GM12878 (cell line): ENCODE measurements around the gene CLEC4E. TPM values are rescaled to one million over a fixed set of nuclear protein-coding genes. Genes with fewer than 3 reads are reported as not detected.
A peak's percentile ranks its signal among the peaks of the same experiment; 100 is the strongest.

Experiments used
- BMI1 ChIP-seq: fragments of 450-650 bp; IDR thresholded peaks from 2 replicates; pipeline ENCODE4 v1.6.1; 2016; ENCODE audit warnings: mild to moderate bottlenecking, moderate library complexity, borderline replicate concordance
- CBFB ChIP-seq: IDR thresholded peaks from 2 replicates; pipeline ENCODE4 v1.6.1; 2016; ENCODE audit warnings: antibody characterized with exemption, low read depth
- CBX3 ChIP-seq: fragments of 200-600 bp; sonication (generic); IDR thresholded peaks from 2 replicates; pipeline ENCODE4 v1.6.1; 2016; ENCODE audit warnings: low read depth, borderline replicate concordance
- CEBPB ChIP-seq, 2 experiments: fragments of 150-350 bp in 1 of 2; IDR thresholded peaks; 2 replicates each; pipeline ENCODE4 v1.6.1; 2012 to 2014; ENCODE audit warnings: low read depth in 2 of 2, low read length in 2 of 2, borderline replicate concordance in 1 of 2, inconsistent platforms in 1 of 2
- CHD4 ChIP-seq: fragments of 200-600 bp; sonication (generic); IDR thresholded peaks from 2 replicates; pipeline ENCODE4 v1.6.1; 2016; ENCODE audit warnings: mild to moderate bottlenecking
- CUX1 ChIP-seq: IDR thresholded peaks from 2 replicates; pipeline ENCODE4 v1.6.1; 2012; ENCODE audit warnings: improper control_type of control experiment, low read depth, low read length; ENCODE audit not compliant: insufficient replicate concordance
- E2F4 ChIP-seq: IDR thresholded peaks from 2 replicates; pipeline ENCODE4 v1.6.1; 2012; ENCODE audit warnings: low read depth, low read length, improper control_type of control experiment
- EED ChIP-seq: sonication (generic); IDR thresholded peaks from 2 replicates; pipeline ENCODE4 v1.6.1; 2016; ENCODE audit warnings: antibody characterized with exemption, low read depth
- FOXM1 ChIP-seq: IDR thresholded peaks from 2 replicates; pipeline ENCODE4 v1.6.1; 2012; ENCODE audit warnings: low read depth, mild to moderate bottlenecking, inconsistent platforms, low read length, moderate library complexity
- GABPA ChIP-seq: IDR thresholded peaks from 2 replicates; pipeline ENCODE4 v1.6.1; 2014; ENCODE audit warnings: antibody characterized with exemption, low read depth, mild to moderate bottlenecking, inconsistent platforms
- IKZF1 ChIP-seq: fragments of 450-650 bp; conservative IDR thresholded peaks from 2 replicates; pipeline ENCODE4 v1.6.1; 2017; ENCODE audit warnings: antibody characterized with exemption, mild to moderate bottlenecking
- IKZF2 ChIP-seq, 2 experiments: fragments of 450-650 bp; IDR thresholded peaks; 2 replicates each; pipeline ENCODE4 v1.6.1; 2017; ENCODE audit warnings: mild to moderate bottlenecking in 2 of 2, moderate library complexity in 2 of 2
- JUNB ChIP-seq: IDR thresholded peaks from 2 replicates; pipeline ENCODE4 v1.6.1; 2016; ENCODE audit warnings: antibody characterized with exemption, mild to moderate bottlenecking
- MEF2B ChIP-seq: fragments of 450-650 bp; IDR thresholded peaks from 2 replicates; pipeline ENCODE4 v1.6.1; 2018; ENCODE audit warnings: mild to moderate bottlenecking, moderate library complexity; ENCODE audit not compliant: partially characterized antibody, poor library complexity, severe bottlenecking
- MLLT1 ChIP-seq: fragments of 450-650 bp; IDR thresholded peaks from 2 replicates; pipeline ENCODE4 v1.6.1; 2016; ENCODE audit warnings: mild to moderate bottlenecking
- NR2C2 ChIP-seq: IDR thresholded peaks from 2 replicates; pipeline ENCODE4 v1.6.1; 2011; ENCODE audit warnings: borderline replicate concordance, low read depth; ENCODE audit not compliant: control insufficient read depth, insufficient read length
- NR2F1 ChIP-seq: fragments of 450-650 bp; conservative IDR thresholded peaks from 2 replicates; pipeline ENCODE4 v1.6.1; 2017; ENCODE audit warnings: mild to moderate bottlenecking
- RAD21 ChIP-seq: IDR thresholded peaks from 2 replicates; pipeline ENCODE4 v1.6.1; 2011; ENCODE audit warnings: mild to moderate bottlenecking, low read depth, low read length, moderate library complexity; ENCODE audit not compliant: insufficient read depth
- RCOR1 ChIP-seq: conservative IDR thresholded peaks from 2 replicates; pipeline ENCODE4 v1.6.1; 2012; ENCODE audit warnings: low read depth, low read length, improper control_type of control experiment
- SUZ12 ChIP-seq: fragments of 200-600 bp; sonication (generic); IDR thresholded peaks from one replicate; pipeline ENCODE4 v1.6.1; 2018; ENCODE audit warnings: antibody characterized with exemption, mild to moderate bottlenecking; ENCODE audit not compliant: unreplicated experiment
- WRNIP1 ChIP-seq: IDR thresholded peaks from 2 replicates; pipeline ENCODE4 v1.6.1; 2011; ENCODE audit warnings: low read depth, low read length, improper control_type of control experiment, borderline replicate concordance
- ZNF24 ChIP-seq: fragments of 450-650 bp; IDR thresholded peaks from 2 replicates; pipeline ENCODE4 v1.6.1; 2017; ENCODE audit warnings: antibody characterized with exemption, mild to moderate bottlenecking
- ZZZ3 ChIP-seq: IDR thresholded peaks from 2 replicates; pipeline ENCODE4 v1.6.1; 2011; ENCODE audit warnings: low read depth; ENCODE audit not compliant: control insufficient read depth, insufficient read length
- polyA plus RNA-seq, 11 experiments: library from polyadenylated mRNA; depleted of rRNA in 4 of 11; unstranded in 6 of 11; stranded (reverse) in 5 of 11; fragments of >200 nt; fragmentation: Nextera tagmentation in 4 of 11; fragmentation: Illumina TruSeq in 1 of 11; extraction: Ambion mirVana in 4 of 11; extraction: Trizol in 1 of 11; gene quantifications; 1 replicate in 1 of 11; 2 replicates in 10 of 11; pipeline versions ENCODE4 v1.2.1 to v1.2.3, GENCODE V29; 2011 to 2016; ENCODE audit warnings: inconsistent platforms in 2 of 11, missing spikeins in 2 of 11, low read depth in 1 of 11
- total RNA-seq, 4 experiments: library from RNA; depleted of rRNA in 3 of 4; stranded (reverse); fragments of >200 nt in 3 of 4; fragmentation: Illumina TruSeq in 1 of 4; extraction: Trizol in 1 of 4; gene quantifications; 2 replicates each; pipeline versions ENCODE4 v1.2.1 to v1.2.3, GENCODE V29; 2013 to 2021

CLEC4E gene
- total and polyA plus RNA-seq, 10 of the 15 experiments (the other 5 are each of a cell fraction or from before 2014, with no cell fraction given) = not detected

GRCh38 chr12:8493084-8493483 lies 47.6 kb downstream of the CLEC4E start (continued):
- TF ChIP-seq EED (0 out of 2 replicates have a peak, but pooled peaks have one; percentile 26), CBFB (peak; percentile 72; the same call in 1 of the 2 replicates), CUX1 (no peak), E2F4 (no peak), SUZ12 (no peak), ZZZ3 (no peak), NR2F1 (no peak), CHD4 (no peak), CEBPB (IDR thresholded peaks at IDR 0.05; ENCODE audit: borderline replicate concordance in 1 of 2, low read depth in 2 of 2, low read length in 2 of 2) (no peak), BMI1 (no peak), IKZF2 (IDR thresholded peaks at IDR 0.05) (peak; percentile 79 to 82), ZNF24 (no peak), WRNIP1 (no peak), GABPA (no peak), RAD21 (no peak), JUNB (peak; percentile 81), MLLT1 (0 out of 2 replicates have a peak, but pooled peaks have one; percentile 27), CBX3 (no peak), IKZF1 (peak; percentile 44), RCOR1 (no peak), NR2C2 (no peak), MEF2B (peak; percentile 31), FOXM1 (no peak)
